GM21515 (cell line): ENCODE results near the gene ZNF829.
A peak's percentile ranks its signal among the peaks of the same experiment; 100 is the strongest.

ENCODE experiments used
- ATAC-seq: cut with Tn5 transposase; IDR thresholded peaks from one replicate; pipeline ENCODE4 v1.9.1; 2021; ENCODE audit not compliant: unreplicated experiment

The ZNF829 gene

GRCh38 chr19:36915992-36916830 lies at the start of gene ZNF829, which contains the start of gene ZNF568:
TSS of gene ZNF829 (minus strand) at chr19:36916291. CDS start at chr19:36915167, 1,124 bp downstream.
TSS of gene ZNF568 (plus strand) at chr19:36916332. CDS start at chr19:36922771, 6,439 bp downstream.
- ATAC-seq, result peak; percentile 86

GRCh38 chr19:36963280-36963679 lies 47.2 kb upstream of the ZNF829 start:
- ATAC-seq, result no peak

- no peak for ATAC-seq
Measured at GRCh38 chr19:36962346-36962745, 46.3 kb upstream of the ZNF829 start.

- ATAC-seq, result no peak
Measured at GRCh38 chr19:36950335-36951119, 34.4 kb upstream of the ZNF829 start.

GRCh38 chr19:36939153-36939552 lies 23.1 kb upstream of the ZNF829 start:
- ATAC-seq, result no peak

- ATAC-seq, result no peak
Measured at GRCh38 chr19:36931684-36932083, 15.6 kb upstream of the ZNF829 start.

GRCh38 chr19:36918090-36918489 lies 2.0 kb upstream of the ZNF829 start:
- no peak for ATAC-seq

- ATAC-seq, result no peak
Measured at GRCh38 chr19:36916991-36917390, 900 bp upstream of the ZNF829 start.

- no peak for ATAC-seq
Measured at GRCh38 chr19:36898422-36898821, 17.7 kb downstream of the ZNF829 start.

GRCh38 chr19:36894849-36895383 lies 21.2 kb downstream of the ZNF829 start:
- no peak for ATAC-seq

GRCh38 chr19:36891768-36892357 lies 24.2 kb downstream of the ZNF829 start:
- ATAC-seq, result no peak

- ATAC-seq, result no peak
Measured at GRCh38 chr19:36876993-36877938, 38.8 kb downstream of the ZNF829 start.

GRCh38 chr19:36851898-36852297 lies 64.2 kb downstream of the ZNF829 start:
- no peak for ATAC-seq

- ATAC-seq, result peak; percentile 76
Measured at GRCh38 chr19:36850559-36851442, 65.3 kb downstream of the ZNF829 start, which contains the start of gene ZNF345. TSS of gene ZNF345 (plus strand) at chr19:36850876. CDS start at chr19:36876831, 25,955 bp downstream.

- ATAC-seq, result peak; percentile 82
Measured at GRCh38 chr19:36849701-36850558, 66.2 kb downstream of the ZNF829 start.

GRCh38 chr19:36847968-36848367 lies 68.1 kb downstream of the ZNF829 start:
- no peak for ATAC-seq

- peak; percentile 3 for ATAC-seq
Measured at GRCh38 chr19:36838784-36839324, 77.2 kb downstream of the ZNF829 start.
